ENCODE results near the gene MLC1.

The MLC1 gene

GRCh38 chr22:50010676-50011446 is 74.4 kb downstream of the MLC1 start:
- no peak for DNase-seq
- H3K4me3 ChIP-seq (ENCODE audit: low read depth, low read length), result no peak overlapping the region
- peaks cover 39% of the 10 kb centered on the region for H3K27me3 ChIP-seq (replicated peaks)
- in situ Hi-C loops (cut with HindIII; ENCODE audit: low pct_ligation_motif_present, low sequenced_read_pairs), result no loop called here
- H3K36me3 ChIP-seq (replicated peaks), result no peaks in the 10 kb centered on the region
- no peak overlapping the region for H3K27ac ChIP-seq
- TF ChIP-seq CTCF (IDR thresholded peaks at IDR 0.05; ENCODE audit: low read depth, low read length, missing control alignments), result no peak

- no peak for TF ChIP-seq CTCF (IDR thresholded peaks at IDR 0.05; ENCODE audit: low read depth, low read length, missing control alignments)
- DNase-seq, result no peak
- in situ Hi-C loops (cut with HindIII; ENCODE audit: low pct_ligation_motif_present, low sequenced_read_pairs), result no loop called here
- Histone ChIP-seq H3K27ac (no peak overlapping the region), H3K27me3 (replicated peaks) (peaks cover 38% of the 10 kb centered on the region), H3K36me3 (replicated peaks) (no peaks in the 10 kb centered on the region), H3K4me3 (ENCODE audit: low read depth, low read length) (no peak overlapping the region)
These were observed 75.2 kb downstream of the MLC1 start for GRCh38 chr22:50009765-50010675.
